SK-N-MC (cell line): ENCODE data around the gene RPS6KB2.
A peak's percentile ranks its signal among the peaks of the same experiment; 100 is the strongest.

Experiments used
- DNase-seq: peaks from one replicate; pipeline ENCODE4 v3.0.0-alpha.2; 2011; ENCODE audit warnings: low read depth, low spot score
- H3K27ac ChIP-seq: fragments of 200-600 bp; sonication (generic); 2 replicates; pipeline ENCODE4 v1.5.1; 2016; ENCODE audit warnings: mixed run types
- H3K36me3 ChIP-seq: fragments of 200-600 bp; sonication (generic); 2 replicates; pipeline ENCODE4 v1.6.1; 2017; ENCODE audit warnings: antibody characterized with exemption, low read length, mixed read lengths; ENCODE audit not compliant: insufficient read depth
- H3K4me3 ChIP-seq: fragments of 200-600 bp; sonication (generic); 2 replicates; pipeline ENCODE4 v1.5.1; 2016
- H3K9ac ChIP-seq: fragments of 200-600 bp; sonication (generic); 2 replicates; pipeline ENCODE4 v1.8.0; 2017; ENCODE audit warnings: mixed run types, mixed read lengths; ENCODE audit not compliant: insufficient read length
- H3K9me3 ChIP-seq: fragments of 200-600 bp; sonication (generic); 2 replicates; pipeline ENCODE4 v1.6.1; 2017; ENCODE audit warnings: low read depth, mild to moderate bottlenecking, antibody characterized with exemption, low read length, moderate library complexity, mixed read lengths
- EZH2 ChIP-seq: fragments of 200-600 bp; sonication (generic); IDR thresholded peaks from one replicate; pipeline ENCODE4 v1.6.1; 2017; ENCODE audit warnings: antibody characterized with exemption
- FOXP2 ChIP-seq: optimal IDR thresholded peaks from 2 replicates; pipeline ENCODE3; 2011; ENCODE audit warnings: mild to moderate bottlenecking, moderate library complexity; ENCODE audit not compliant: insufficient read depth; ENCODE audit errors: extremely low read length, control extremely low read depth
- POLR2AphosphoS5 ChIP-seq: IDR thresholded peaks from 2 replicates; pipeline ENCODE4 v1.6.1; 2012; ENCODE audit warnings: mild to moderate bottlenecking, low read depth, low read length, borderline replicate concordance

The RPS6KB2 gene

DNA sequence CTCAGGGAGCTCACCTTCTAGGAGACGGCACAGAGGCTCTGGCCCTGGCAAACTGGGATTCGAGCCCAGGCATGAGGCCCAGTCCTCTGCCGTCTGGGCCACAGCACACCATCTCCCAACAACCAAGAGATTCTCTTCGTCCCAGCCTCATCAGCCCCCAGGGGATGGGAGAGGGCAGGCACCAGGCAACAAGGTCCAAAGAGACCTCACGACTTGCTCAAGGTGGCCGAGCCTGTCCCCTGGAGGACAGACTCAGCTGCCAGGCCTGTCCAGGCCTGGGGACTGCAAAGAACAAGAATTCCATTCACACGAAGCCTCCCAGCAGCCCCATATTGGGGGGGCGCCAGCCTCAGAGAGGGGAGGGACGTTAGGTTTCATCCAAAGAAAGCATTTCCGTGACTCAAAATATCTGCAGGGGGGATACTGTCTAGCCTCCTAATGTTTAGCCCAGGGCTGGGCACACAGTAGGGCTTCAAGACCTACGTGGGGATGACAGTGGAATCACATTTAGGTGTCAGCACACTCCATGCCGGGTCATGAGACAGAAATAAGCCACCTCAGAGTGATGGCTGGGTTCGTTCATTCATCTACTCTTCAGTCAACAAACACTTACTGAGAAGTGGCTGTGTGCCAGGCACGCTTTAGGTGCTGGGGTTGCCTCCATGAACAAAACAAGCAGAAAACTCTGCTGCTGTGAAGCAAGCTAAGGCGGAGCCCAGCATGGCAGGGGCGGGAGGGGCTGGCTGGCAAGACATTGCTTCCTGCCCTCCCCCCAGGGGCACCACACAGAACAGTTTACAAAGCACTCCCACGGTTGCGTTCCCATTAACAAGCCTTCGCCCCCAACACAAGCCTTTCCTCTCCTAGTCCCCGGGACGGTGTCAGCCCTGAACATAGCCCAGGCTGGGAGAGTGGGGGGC lies 11.6 kb upstream of the RPS6KB2 start:
- no peaks in the 10 kb centered on the region for H3K9me3 ChIP-seq
- peak overlapping the region; percentile 50 for H3K4me3 ChIP-seq
- peak overlapping the region; percentile 73 for H3K27ac ChIP-seq
- H3K36me3 ChIP-seq, result no peaks in the 10 kb centered on the region
- peak overlapping the region; percentile 61 for H3K9ac ChIP-seq
- TF ChIP-seq FOXP2 (peak; percentile 99), POLR2AphosphoS5 (no peak), EZH2 (no peak)
- peak; percentile 52 for DNase-seq

DNA sequence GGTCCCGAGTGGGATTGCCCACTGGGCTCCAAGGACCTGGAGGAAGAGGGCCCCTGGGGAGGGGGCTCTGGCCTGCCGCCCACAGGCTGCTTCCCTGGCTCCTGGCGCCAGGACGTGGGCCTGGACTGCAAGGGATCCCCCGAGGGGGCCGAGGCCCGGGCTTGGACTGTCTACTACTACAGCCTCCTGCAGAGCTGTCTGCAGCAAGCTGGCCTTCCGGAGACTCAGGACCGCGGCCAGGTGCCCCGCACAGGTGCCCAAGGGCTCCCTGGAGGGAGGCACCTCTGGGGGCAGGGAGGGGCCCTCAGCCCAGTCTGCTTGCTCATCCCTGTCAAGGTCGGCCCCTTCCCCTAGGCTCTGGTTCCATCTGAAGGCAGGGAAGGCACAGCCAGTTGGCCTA lies 10.9 kb upstream of the RPS6KB2 start:
- Histone ChIP-seq H3K9ac (peak overlapping the region; percentile 61), H3K4me3 (peak overlapping the region; percentile 50), H3K27ac (peak overlapping the region; percentile 73), H3K36me3 (no peaks in the 10 kb centered on the region), H3K9me3 (no peaks in the 10 kb centered on the region)
- TF ChIP-seq FOXP2 (no peak), POLR2AphosphoS5 (no peak), EZH2 (no peak)
- DNase-seq, result no peak

DNA sequence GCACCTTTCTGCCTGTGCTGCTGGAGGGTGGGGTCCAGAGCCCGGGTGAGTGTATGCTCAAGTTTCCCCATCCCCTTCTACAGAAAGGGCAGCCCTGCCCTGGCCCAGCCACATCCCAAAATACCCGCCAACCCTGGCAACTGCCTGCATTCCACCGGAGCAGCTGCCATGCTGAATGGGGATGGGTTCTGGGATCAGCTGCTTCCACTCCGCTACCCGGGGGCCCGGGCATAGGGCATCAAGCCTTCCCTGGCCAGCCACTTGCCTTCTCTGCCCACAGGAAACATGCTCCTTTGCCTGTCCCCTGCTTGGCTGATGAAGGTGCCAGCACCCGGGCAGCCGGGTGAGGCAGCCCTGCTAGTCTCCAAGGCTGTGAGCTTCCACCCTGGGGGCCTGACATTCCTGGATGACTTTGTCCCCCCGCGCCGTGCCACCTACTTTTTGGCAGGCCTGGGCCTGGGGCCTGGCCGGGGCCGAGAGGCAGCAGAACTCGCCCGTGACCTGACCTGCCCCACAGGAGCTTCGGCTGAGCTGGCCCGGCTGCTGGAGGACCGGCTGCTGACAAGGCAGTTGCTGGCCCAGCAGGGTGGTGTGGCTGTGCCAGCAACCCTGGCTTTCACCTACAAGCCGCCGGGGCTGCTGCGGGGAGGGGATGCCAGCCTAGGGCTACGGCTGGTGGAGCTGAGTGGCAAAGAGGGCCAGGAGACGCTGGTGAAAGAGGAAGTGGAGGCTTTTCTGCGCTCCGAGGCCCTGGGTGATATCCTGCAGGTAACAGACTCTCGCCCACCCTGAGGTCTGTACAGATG lies 9.6 kb upstream of the RPS6KB2 start:
- TF ChIP-seq POLR2AphosphoS5 (no peak), EZH2 (no peak), FOXP2 (no peak)
- no peak for DNase-seq
- H3K9me3 ChIP-seq, result no peaks in the 10 kb centered on the region
- no peaks in the 10 kb centered on the region for H3K36me3 ChIP-seq
- H3K9ac ChIP-seq, result no peak overlapping the region
- no peak overlapping the region for H3K27ac ChIP-seq
- no peak overlapping the region for H3K4me3 ChIP-seq

DNA sequence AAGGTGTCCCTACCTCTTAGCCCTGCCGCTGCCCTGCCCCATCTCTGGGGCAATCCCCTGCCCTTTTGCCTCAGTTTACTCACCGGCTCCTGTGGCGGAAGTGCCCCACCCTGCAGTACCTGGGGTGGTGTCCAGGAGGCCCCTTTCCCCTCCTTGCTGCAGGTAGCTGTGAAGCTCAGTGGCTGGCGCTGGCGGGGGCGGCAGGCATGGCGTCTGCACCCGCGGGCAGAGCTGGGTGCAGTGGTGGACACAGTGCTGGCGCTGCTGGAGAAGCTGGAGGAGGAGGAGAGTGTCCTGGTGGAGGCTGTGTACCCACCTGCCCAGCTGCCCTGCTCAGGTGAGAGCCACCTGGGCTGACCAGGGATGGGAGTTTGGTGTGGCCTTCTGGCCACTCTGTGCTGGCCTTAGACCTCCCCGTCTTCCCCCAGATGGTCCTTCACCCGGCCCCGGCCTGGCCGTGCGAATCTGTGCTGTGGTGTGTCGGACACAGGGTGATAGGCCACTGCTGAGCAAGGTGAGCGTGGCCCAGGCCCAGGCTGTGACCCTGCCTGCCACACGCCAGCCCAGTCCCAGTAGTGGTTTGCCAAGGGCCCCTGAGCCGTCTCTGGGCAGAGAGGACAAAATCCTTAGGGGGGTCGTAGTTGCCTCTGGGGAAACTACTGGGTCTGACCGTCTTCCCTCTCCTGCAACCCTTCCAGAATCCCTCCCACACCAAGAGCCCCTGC lies 8.8 kb upstream of the RPS6KB2 start:
- no peak overlapping the region for H3K9ac ChIP-seq
- no peaks in the 10 kb centered on the region for H3K36me3 ChIP-seq
- no peak overlapping the region for H3K4me3 ChIP-seq
- TF ChIP-seq FOXP2, result no peak
- no peak for TF ChIP-seq POLR2AphosphoS5
- TF ChIP-seq EZH2, result no peak
- no peak for DNase-seq
- no peaks in the 10 kb centered on the region for H3K9me3 ChIP-seq
- no peak overlapping the region for H3K27ac ChIP-seq

DNA sequence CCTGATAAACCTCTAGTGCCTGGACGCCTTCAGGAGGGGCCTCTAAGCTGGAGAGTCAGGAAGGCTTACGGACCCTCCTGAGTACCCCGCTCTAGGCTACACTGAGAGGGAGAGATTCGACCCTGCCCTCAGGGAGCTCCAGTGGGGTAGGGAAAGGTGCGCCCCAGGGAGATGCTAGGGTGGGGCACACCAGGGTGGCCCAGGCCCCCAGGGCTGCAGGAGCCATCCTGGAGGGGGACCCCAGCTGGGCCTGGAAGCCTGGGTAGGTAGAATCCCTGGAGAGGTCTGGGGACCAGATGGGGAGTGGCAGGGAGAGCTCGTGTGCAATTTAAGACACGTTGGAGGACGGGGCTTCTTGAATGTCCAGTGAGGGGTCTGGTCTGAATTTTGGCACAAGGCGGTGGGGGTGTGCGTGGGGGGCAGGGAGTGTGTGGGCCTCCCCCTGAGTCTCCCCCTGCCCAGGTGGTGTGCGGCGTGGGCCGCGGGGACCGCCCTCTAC lies 8.1 kb upstream of the RPS6KB2 start:
- H3K4me3 ChIP-seq, result no peak overlapping the region
- H3K36me3 ChIP-seq, result no peaks in the 10 kb centered on the region
- H3K9me3 ChIP-seq, result no peaks in the 10 kb centered on the region
- TF ChIP-seq EZH2 (no peak), POLR2AphosphoS5 (no peak), FOXP2 (no peak)
- no peak for DNase-seq
- H3K9ac ChIP-seq, result no peak overlapping the region
- H3K27ac ChIP-seq, result no peak overlapping the region

DNA sequence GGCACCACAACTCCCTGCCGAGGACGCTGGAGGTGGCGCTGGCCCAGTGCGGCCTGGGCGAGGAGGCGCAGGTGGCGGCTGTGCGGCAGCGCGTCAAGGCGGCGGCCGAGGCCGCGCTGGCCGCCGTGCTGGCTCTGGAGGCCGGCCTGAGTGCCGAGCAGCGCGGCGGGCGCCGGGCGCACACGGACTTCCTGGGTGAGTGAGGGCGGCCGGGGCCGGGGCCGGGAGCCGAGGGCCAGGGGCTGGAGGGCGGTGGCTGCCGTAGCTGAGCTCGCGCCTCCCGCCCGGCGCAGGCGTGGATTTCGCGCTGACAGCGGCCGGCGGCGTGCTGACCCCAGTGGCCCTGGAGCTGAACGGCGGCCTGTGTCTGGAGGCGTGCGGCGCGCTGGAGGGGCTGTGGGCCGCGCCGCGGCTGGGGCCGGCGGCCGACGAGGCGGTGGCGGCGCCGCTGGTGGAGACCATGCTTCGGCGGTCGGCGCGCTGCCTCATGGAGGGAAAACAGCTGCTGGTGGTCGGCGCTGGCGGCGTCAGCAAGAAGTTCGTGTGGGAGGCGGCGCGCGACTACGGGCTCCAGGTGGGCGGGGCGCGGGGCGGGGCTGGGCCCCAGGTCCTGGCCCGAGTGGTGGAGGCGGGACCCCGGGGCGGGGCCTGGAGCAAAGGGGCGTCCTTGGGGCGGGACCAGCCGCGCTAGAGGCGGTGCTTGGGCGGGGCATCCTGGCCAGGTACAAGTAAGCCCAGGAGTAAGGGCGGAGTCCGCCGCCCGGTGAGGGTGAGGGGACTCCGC lies 7.5 kb upstream of the RPS6KB2 start:
- TF ChIP-seq FOXP2, result peak; percentile 81
- TF ChIP-seq POLR2AphosphoS5, result peak; percentile 65; the same call in 1 of the 2 replicates
- TF ChIP-seq EZH2, result no peak
- H3K36me3 ChIP-seq, result no peaks in the 10 kb centered on the region
- peak overlapping the region; percentile 71; the same call in 1 of the 2 replicates for H3K27ac ChIP-seq
- no peaks in the 10 kb centered on the region for H3K9me3 ChIP-seq
- H3K4me3 ChIP-seq, result peak overlapping the region; percentile 67
- peak; percentile 37 for DNase-seq
- peak overlapping the region; percentile 66 for H3K9ac ChIP-seq

DNA sequence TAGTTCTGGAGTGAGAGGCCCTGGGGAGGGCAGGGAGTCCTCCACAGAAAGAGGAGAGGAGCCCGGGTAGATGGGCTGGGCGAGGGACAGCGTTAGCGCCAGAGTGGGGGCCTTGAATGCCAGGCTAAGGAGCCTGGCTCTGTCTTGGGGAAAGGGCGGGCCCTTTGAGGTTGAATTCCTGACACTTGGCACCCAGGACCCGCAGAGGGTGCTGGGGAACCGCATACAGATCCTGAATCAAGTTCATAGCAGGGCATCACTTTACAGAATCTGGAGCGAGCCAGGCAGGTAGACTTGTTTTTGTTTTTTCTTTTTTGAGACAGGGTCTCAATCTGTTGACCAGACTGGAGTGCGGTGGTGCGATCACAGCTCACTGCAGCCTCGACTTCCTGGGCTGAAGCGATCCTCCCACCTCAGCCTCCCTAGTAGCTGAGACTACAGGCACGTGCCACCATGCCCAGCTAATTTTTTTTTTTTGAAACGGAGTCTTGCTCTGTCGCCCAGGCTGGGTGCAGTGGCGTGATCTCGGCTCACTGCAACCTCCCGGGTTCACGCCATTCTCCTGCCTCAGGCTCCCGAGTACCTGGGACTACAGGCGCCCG lies 6.8 kb upstream of the RPS6KB2 start:
- TF ChIP-seq FOXP2, result no peak
- TF ChIP-seq POLR2AphosphoS5, result no peak; the same call in 1 of the 2 replicates
- no peak for TF ChIP-seq EZH2

More for the DNA sequence above, 6.8 kb upstream of the RPS6KB2 start:
- Histone ChIP-seq H3K36me3 (no peaks in the 10 kb centered on the region), H3K4me3 (peak overlapping the region; percentile 42), H3K27ac (no peak overlapping the region), H3K9ac (no peak overlapping the region), H3K9me3 (no peaks in the 10 kb centered on the region)
- no peak for DNase-seq
